H9 (cell line): Measurements from ENCODE around the gene KLHL1. TPM values are rescaled to one million over a fixed set of nuclear protein-coding genes. Genes with fewer than 3 reads are reported as not detected.

Source experiments
- DNase-seq: peaks from one replicate; pipeline ENCODE4 v3.0.0-alpha.2; 2017
- H2AFZ ChIP-seq: one replicate; pipeline ENCODE4 v1.6.1; 2013; ENCODE audit warnings: mild to moderate bottlenecking, low read length, control low read depth, moderate library complexity
- H2AK5ac ChIP-seq: 2 replicates; pipeline ENCODE4 v1.6.1; 2013; ENCODE audit warnings: low read length, control low read depth, mixed read lengths; ENCODE audit not compliant: insufficient read length
- H2BK120ac ChIP-seq: one replicate; pipeline ENCODE4 v1.6.1; 2013; ENCODE audit warnings: low read depth, mild to moderate bottlenecking, low read length, control low read depth, inconsistent platforms; ENCODE audit not compliant: poor library complexity, severe bottlenecking
- H2BK12ac ChIP-seq: 2 replicates; pipeline ENCODE4 v1.6.1; 2013; ENCODE audit warnings: low read length, control low read depth, mixed read lengths, low read depth; ENCODE audit not compliant: insufficient read length
- H2BK15ac ChIP-seq: 2 replicates; pipeline ENCODE4 v1.6.1; 2013; ENCODE audit warnings: low read depth, low read length, control low read depth
- H2BK20ac ChIP-seq: one replicate; pipeline ENCODE4 v1.6.1; 2013; ENCODE audit warnings: low read depth, mild to moderate bottlenecking, low read length, control low read depth, inconsistent platforms; ENCODE audit not compliant: poor library complexity, severe bottlenecking
- H2BK5ac ChIP-seq: 2 replicates; pipeline ENCODE4 v1.6.1; 2013; ENCODE audit warnings: low read length, control low read depth, mixed read lengths; ENCODE audit not compliant: insufficient read length
- H3K14ac ChIP-seq: 2 replicates; pipeline ENCODE4 v1.6.1; 2013; ENCODE audit warnings: low read length, control low read depth; ENCODE audit not compliant: insufficient read depth
- H3K18ac ChIP-seq: 2 replicates; pipeline ENCODE4 v1.6.1; 2013; ENCODE audit warnings: low read depth, mild to moderate bottlenecking, mixed read lengths, low read length, control low read depth; ENCODE audit not compliant: insufficient read length
- H3K23ac ChIP-seq: 2 replicates; pipeline ENCODE4 v1.6.1; 2013; ENCODE audit warnings: low read length, control low read depth, mixed read lengths, low read depth; ENCODE audit not compliant: insufficient read length
- H3K23me2 ChIP-seq: 2 replicates; pipeline ENCODE4 v1.6.1; 2013; ENCODE audit warnings: low read depth, mild to moderate bottlenecking, mixed read lengths, low read length, control low read depth; ENCODE audit not compliant: insufficient read length, poor library complexity, severe bottlenecking
- H3K27ac ChIP-seq: 2 replicates; pipeline ENCODE4 v1.5.1; 2013; ENCODE audit warnings: low read length, control low read depth, mixed read lengths, low read depth; ENCODE audit not compliant: insufficient read length
- H3K27me3 ChIP-seq: 2 replicates; pipeline ENCODE4 v1.6.1; 2013; ENCODE audit warnings: low read length, control low read depth, inconsistent platforms; ENCODE audit not compliant: insufficient read depth
- H3K4ac ChIP-seq: 2 replicates; pipeline ENCODE4 v1.6.1; 2013; ENCODE audit warnings: low read depth, mild to moderate bottlenecking, control low read depth, inconsistent platforms, low read length, moderate library complexity
- H3K4me1 ChIP-seq: 2 replicates; pipeline ENCODE4 v1.6.1; 2013; ENCODE audit warnings: low read length, control low read depth, inconsistent platforms; ENCODE audit not compliant: insufficient read depth
- H3K4me2 ChIP-seq: 2 replicates; pipeline ENCODE4 v1.6.1; 2013; ENCODE audit warnings: low read length, control low read depth, mixed read lengths; ENCODE audit not compliant: insufficient read length, insufficient read depth
- H3K56ac ChIP-seq: 2 replicates; pipeline ENCODE4 v1.6.1; 2013; ENCODE audit warnings: low read depth, mild to moderate bottlenecking, mixed read lengths, low read length, control low read depth; ENCODE audit not compliant: insufficient read length
- H3K79me1 ChIP-seq: 2 replicates; pipeline ENCODE4 v1.6.1; 2013; ENCODE audit warnings: low read depth, mild to moderate bottlenecking, moderate library complexity, low read length, control low read depth, inconsistent platforms; ENCODE audit not compliant: insufficient read depth, poor library complexity, severe bottlenecking
- H3K79me2 ChIP-seq: 2 replicates; pipeline ENCODE4 v1.6.1; 2013; ENCODE audit warnings: low read length, control low read depth, inconsistent platforms; ENCODE audit not compliant: insufficient read depth
- H3K9ac ChIP-seq: 2 replicates; pipeline ENCODE4 v1.6.1; 2013; ENCODE audit warnings: low read length, control low read depth, mixed read lengths; ENCODE audit not compliant: insufficient read length; ENCODE audit errors: extremely low read depth
- H3K9me3 ChIP-seq: one replicate; pipeline ENCODE4 v1.6.1; 2013; ENCODE audit warnings: low read depth, low read length, inconsistent platforms; ENCODE audit not compliant: control insufficient read depth
- H3T11ph ChIP-seq: one replicate; pipeline ENCODE4 v1.6.1; 2013; ENCODE audit warnings: mild to moderate bottlenecking, low read length, control low read depth, inconsistent platforms
- H4K20me1 ChIP-seq: one replicate; pipeline ENCODE4 v1.6.1; 2013; ENCODE audit not compliant: control insufficient read depth, insufficient read length, insufficient read depth
- H4K5ac ChIP-seq: 2 replicates; pipeline ENCODE4 v1.6.1; 2013; ENCODE audit warnings: low read depth, mild to moderate bottlenecking, mixed read lengths, low read length, control low read depth; ENCODE audit not compliant: insufficient read length
- H4K8ac ChIP-seq: replicated peaks from 2 replicates; pipeline ENCODE4 v1.6.1; 2013; ENCODE audit warnings: low read length, control low read depth, mixed read lengths, low read depth; ENCODE audit not compliant: insufficient read length
- H4K91ac ChIP-seq: 2 replicates; pipeline ENCODE4 v1.6.1; 2013; ENCODE audit warnings: low read depth, mild to moderate bottlenecking, moderate library complexity, mixed read lengths, low read length, control low read depth; ENCODE audit not compliant: insufficient read length
- H3K27ac Mint-ChIP-seq, 3 experiments: 2 replicates in 2 of 3; 3 replicates in 1 of 3; pipeline ENCODE4 v1.8.0; 2020 to 2021; ENCODE audit warnings: mixed read lengths in 3 of 3, mild to moderate bottlenecking in 1 of 3, moderate library complexity in 1 of 3
- H3K27me3 Mint-ChIP-seq: 2 replicates; pipeline ENCODE4 v1.8.0; 2021; ENCODE audit warnings: low read depth, mild to moderate bottlenecking, moderate library complexity, mixed read lengths
- H3K36me3 Mint-ChIP-seq, 3 experiments: 2 replicates in 2 of 3; 3 replicates in 1 of 3; pipeline ENCODE4 v1.8.0; 2020 to 2021; ENCODE audit warnings: low read depth in 3 of 3, mixed read lengths in 3 of 3; ENCODE audit not compliant: insufficient read depth in 1 of 3
- H3K4me1 Mint-ChIP-seq, 2 experiments: 2 replicates each; pipeline ENCODE4 v1.8.0; 2020; ENCODE audit warnings: mixed read lengths in 2 of 2
- H3K4me3 Mint-ChIP-seq, 2 experiments: 2 replicates in 1 of 2; 3 replicates in 1 of 2; pipeline ENCODE4 v1.8.0; 2020 to 2021; ENCODE audit warnings: mild to moderate bottlenecking in 2 of 2, mixed read lengths in 2 of 2, moderate library complexity in 1 of 2
- H3K9me3 Mint-ChIP-seq, 2 experiments: 2 replicates in 1 of 2; 3 replicates in 1 of 2; pipeline ENCODE4 v1.8.0; 2020; ENCODE audit warnings: mild to moderate bottlenecking in 2 of 2, mixed read lengths in 2 of 2, moderate library complexity in 1 of 2
- CTCF ChIP-seq: fragments of 200-600 bp; sonication (generic); conservative IDR thresholded peaks from 3 replicates; pipeline ENCODE4 v1.8.0; 2021; ENCODE audit warnings: antibody characterized with exemption, mild to moderate bottlenecking
- WGBS: extraction: QIAGEN DNeasy Blood & Tissue Kit; methylation state at CpG from one replicate; pipeline ENCODE4 v1.1.7; 2013; ENCODE audit warnings: missing lambda C conversion rate, low lambda C conversion rate, mixed read lengths; ENCODE audit not compliant: insufficient read length; ENCODE audit errors: extremely low coverage; 5-methylcytosine and 5-hydroxymethylcytosine counted together
- total RNA-seq: library from RNA; stranded (reverse); gene quantifications from 2 replicates; pipeline ENCODE4 v1.2.1, GENCODE V29; 2021

The KLHL1 gene
- total RNA-seq, 1 experiment from 2014 or later: not detected

- no peak overlapping the region for H3K4ac ChIP-seq
- H3K27ac ChIP-seq: no peak overlapping the region
- H3T11ph ChIP-seq: no peak overlapping the region
- no peaks in the 10 kb centered on the region for H3K79me1 ChIP-seq
- H3K27me3 Mint-ChIP-seq: no peaks in the 10 kb centered on the region
- H3K56ac ChIP-seq: no peak overlapping the region
- H4K91ac ChIP-seq: no peak overlapping the region
- no peak overlapping the region for H3K4me3 Mint-ChIP-seq
- no CpG with 5 or more reads among the region's 4 CpGs for WGBS
- no peak overlapping the region for H4K8ac ChIP-seq
- H3K27me3 ChIP-seq: no peaks in the 10 kb centered on the region
- DNase-seq: no peak
- TF ChIP-seq CTCF: no peak
- no peak overlapping the region for H4K5ac ChIP-seq
- no peaks in the 10 kb centered on the region for H3K36me3 Mint-ChIP-seq
- no peak overlapping the region for H2BK12ac ChIP-seq
- H2BK5ac ChIP-seq: no peak overlapping the region
- no peak overlapping the region for H2BK15ac ChIP-seq
- H3K9me3 ChIP-seq: no peaks in the 10 kb centered on the region
- H3K4me1 ChIP-seq: no peaks in the 10 kb centered on the region
- no peak overlapping the region for H3K4me2 ChIP-seq
- no peak overlapping the region for H2AFZ ChIP-seq
- no peak overlapping the region for H2AK5ac ChIP-seq
- H3K79me2 ChIP-seq: no peaks in the 10 kb centered on the region
- no peaks in the 10 kb centered on the region for H3K9me3 Mint-ChIP-seq
- no peak overlapping the region for H3K9ac ChIP-seq
- H3K23me2 ChIP-seq: no peaks in the 10 kb centered on the region
- no peak overlapping the region for H3K23ac ChIP-seq
- H4K20me1 ChIP-seq: no peaks in the 10 kb centered on the region
- H3K27ac Mint-ChIP-seq: no peak overlapping the region
- no peak overlapping the region for H3K14ac ChIP-seq
- no peak overlapping the region for H2BK120ac ChIP-seq
- H3K18ac ChIP-seq: no peak overlapping the region
- no peaks in the 10 kb centered on the region for H3K4me1 Mint-ChIP-seq
- H2BK20ac ChIP-seq: no peak overlapping the region
Measured at GRCh38 chr13:69997061-69997460, 111.2 kb downstream of the KLHL1 start.
